PC-3 (cell line): ENCODE data around the gene HOXC12. TPM values are rescaled to one million over a fixed set of nuclear protein-coding genes. Genes with fewer than 3 reads are reported as not detected.

Experiments used
- ATAC-seq: fragments of 200-7000 bp; cut with Tn5 transposase; 2 replicates; pipeline ENCODE4 v1.9.1; 2020; ENCODE audit warnings: mild to moderate bottlenecking, moderate library complexity
- BruUV-seq: library from RNA; stranded (reverse); fragments of 400-500 nt; replicated peaks from 2 replicates; lab custom pipeline; 2021; lab: Mats Ljungman, UMichigan
- CTCF ChIA-PET: fragments of 300-600 bp; sonication (Branson Sonifier 250); formaldehyde crosslinking; loops from one replicate; lab custom pipeline; 2022; ENCODE audit warnings: antibody characterized with exemption; lab: Charles Lee
- POLR2A ChIA-PET: fragments of 300-600 bp; sonication (Branson Sonifier 250); formaldehyde crosslinking; loops from one replicate; lab custom pipeline; 2022; ENCODE audit warnings: antibody characterized with exemption; ENCODE audit not compliant: unreplicated experiment; lab: Charles Lee
- DNase-seq: peaks from one replicate; pipeline ENCODE4 v3.0.0-alpha.2; 2015
- H2AFZ ChIP-seq: fragments of 300-600 bp; sonication (generic); 2 replicates; pipeline ENCODE4 v1.6.0; 2016; ENCODE audit warnings: antibody characterized with exemption, low read length
- H3F3A ChIP-seq: fragments of 300-600 bp; sonication (generic); one replicate; pipeline ENCODE4 v1.6.0; 2017; ENCODE audit warnings: antibody characterized with exemption, low read length, control low read depth, mild to moderate bottlenecking; ENCODE audit not compliant: unreplicated experiment
- H3K27ac ChIP-seq: fragments of 300-600 bp; sonication (generic); 2 replicates; pipeline ENCODE4 v1.5.1; 2016; ENCODE audit warnings: mild to moderate bottlenecking, low read length
- H3K27me3 ChIP-seq: fragments of 300-600 bp; sonication (generic); 2 replicates; pipeline ENCODE4 v1.6.1; 2016; ENCODE audit warnings: low read length, mixed read lengths
- H3K36me3 ChIP-seq: fragments of 300-600 bp; sonication (generic); 2 replicates; pipeline ENCODE4 v1.6.1; 2016; ENCODE audit warnings: low read depth, mixed run types, low read length, mixed read lengths
- H3K4me1 ChIP-seq: fragments of 300-600 bp; sonication (generic); 2 replicates; pipeline ENCODE4 v1.5.1; 2016; ENCODE audit warnings: low read length; ENCODE audit not compliant: insufficient read depth
- H3K4me2 ChIP-seq: fragments of 300-600 bp; sonication (generic); 2 replicates; pipeline ENCODE4 v1.6.0; 2016; ENCODE audit warnings: low read length
- H3K4me3 ChIP-seq: fragments of 300-600 bp; sonication (generic); 2 replicates; pipeline ENCODE4 v1.5.1; 2016; ENCODE audit warnings: mild to moderate bottlenecking, low read length, mixed read lengths
- H3K79me2 ChIP-seq: fragments of 300-600 bp; sonication (generic); 2 replicates; pipeline ENCODE4 v1.6.1; 2017; ENCODE audit warnings: low read length, mixed read lengths
- H3K9ac ChIP-seq: fragments of 300-600 bp; sonication (generic); 2 replicates; pipeline ENCODE4 v1.6.0; 2016; ENCODE audit warnings: mild to moderate bottlenecking, low read length
- H3K9me2 ChIP-seq: fragments of 300-600 bp; sonication (generic); replicated peaks from 2 replicates; pipeline ENCODE4 v1.6.1; 2016; ENCODE audit warnings: mixed run types, low read length, mixed read lengths
- H3K9me3 ChIP-seq: fragments of 300-600 bp; sonication (generic); 2 replicates; pipeline ENCODE4 v1.6.1; 2016; ENCODE audit warnings: low read length, mixed read lengths
- H4K20me1 ChIP-seq: fragments of 300-600 bp; sonication (generic); 2 replicates; pipeline ENCODE4 v1.6.1; 2016; ENCODE audit warnings: low read length, mixed read lengths
- CTCF ChIP-seq: fragments of 300-600 bp; sonication (generic); conservative IDR thresholded peaks from 2 replicates; pipeline ENCODE4 v1.5.1; 2017; ENCODE audit warnings: antibody characterized with exemption, low read depth, mild to moderate bottlenecking, low read length
- EZH2 ChIP-seq: fragments of 300-600 bp; sonication (generic); IDR thresholded peaks from one replicate; pipeline ENCODE4 v1.6.1; 2017; ENCODE audit warnings: antibody characterized with exemption, mild to moderate bottlenecking, low read length; ENCODE audit not compliant: unreplicated experiment
- EZH2phosphoT487 ChIP-seq: fragments of 300-600 bp; sonication (generic); IDR thresholded peaks from 2 replicates; pipeline ENCODE4 v1.6.1; 2018; ENCODE audit warnings: mild to moderate bottlenecking, antibody characterized with exemption, low read length, borderline replicate concordance
- intact Hi-C: fragments of 100-400 bp; cut with micrococcal nuclease; formaldehyde crosslinking; loops from 2 replicates; pipeline ENCODE4 v1.9.0; 2023
- total RNA-seq: library from RNA; depleted of rRNA; stranded (reverse); fragments of >200 nt; gene quantifications from 2 replicates; pipeline ENCODE4 v1.2.3, GENCODE V29; 2014

Gene HOXC12
- total RNA-seq, 1 experiment from 2014 or later, result 0.33 TPM

- Histone ChIP-seq H3K79me2 (peaks cover 6% of the 10 kb centered on the region), H3K4me3 (no peak overlapping the region), H3K36me3 (peaks cover 8% of the 10 kb centered on the region; the same call in 1 of the 2 replicates), H3K9ac (no peak overlapping the region), H3F3A (no peaks in the 10 kb centered on the region), H4K20me1 (no peaks in the 10 kb centered on the region), H3K27me3 (no peaks in the 10 kb centered on the region), H3K4me2 (no peak overlapping the region), H2AFZ (no peak overlapping the region), H3K27ac (no peak overlapping the region), H3K9me2 (no peaks in the 10 kb centered on the region), H3K4me1 (peaks cover 14% of the 10 kb centered on the region), H3K9me3 (no peaks in the 10 kb centered on the region)
- intact Hi-C loops, result no loop called here
- TF ChIP-seq CTCF, result peak; percentile 21; the same call in 1 of the 2 replicates
- no peak for TF ChIP-seq EZH2
- no TSS peak for BruUV-seq
- CTCF ChIA-PET, result interaction anchor here (0.6 kb wide), 1 partner anchor 192 kb away, joined by 5 read pairs; no protein-coding TSS in a partner anchor
- POLR2A ChIA-PET, result no interaction called here
- DNase-seq, result peak; percentile 52
- peak; percentile 30; the same call in 1 of the 2 replicates for ATAC-seq
These were observed 5.8 kb upstream of the HOXC12 start for GRCh38 chr12:53948650-53949593.

GRCh38 chr12:53949631-53950436 is 4.9 kb upstream of the HOXC12 start:
- Histone ChIP-seq H3K27ac (no peak overlapping the region), H3K27me3 (no peaks in the 10 kb centered on the region), H3K9me2 (no peaks in the 10 kb centered on the region), H3K4me1 (peaks cover 13% of the 10 kb centered on the region), H3K36me3 (peaks cover 8% of the 10 kb centered on the region; the same call in 1 of the 2 replicates), H2AFZ (0 out of 2 replicates have a peak overlapping the region, but pooled peaks have one; percentile 38), H3K4me3 (no peak overlapping the region), H3K79me2 (no peaks in the 10 kb centered on the region), H3K9me3 (no peaks in the 10 kb centered on the region), H3K9ac (no peak overlapping the region), H4K20me1 (no peaks in the 10 kb centered on the region), H3F3A (no peaks in the 10 kb centered on the region), H3K4me2 (peak overlapping the region; percentile 31; the same call in 1 of the 2 replicates)
- TF ChIP-seq EZH2phosphoT487 (no peak), CTCF (no peak), EZH2 (no peak)
- no peak for ATAC-seq
- intact Hi-C loops, result no loop called here
- POLR2A ChIA-PET, result no interaction called here
- CTCF ChIA-PET, result no interaction called here
- no TSS peak for BruUV-seq
- no peak for DNase-seq
